IMR-90 (cell line): ENCODE measurements around the gene C1GALT1. TPM values are rescaled to one million over a fixed set of nuclear protein-coding genes. Genes with fewer than 3 reads are reported as not detected.

Experiments
- ATAC-seq: fragments of 200-7000 bp; cut with Tn5 transposase; 2 replicates; pipeline ENCODE4 v1.9.1; 2020; ENCODE audit warnings: low read depth, mild to moderate bottlenecking, moderate library complexity
- BruUV-seq: library from RNA; stranded (reverse); fragments of 400-500 nt; replicated peaks from 2 replicates; lab custom pipeline; 2021; lab: Mats Ljungman, UMichigan
- CTCF ChIA-PET: fragments of 300-600 bp; formaldehyde crosslinking; extraction: SDS; loops from one replicate; lab custom pipeline; 2021; ENCODE audit warnings: antibody characterized with exemption; lab: Yijun Ruan, JAX
- POLR2A ChIA-PET: fragments of 300-600 bp; sonication (Branson Sonifier 250); formaldehyde crosslinking; loops from one replicate; lab custom pipeline; 2022; ENCODE audit warnings: antibody characterized with exemption; ENCODE audit not compliant: unreplicated experiment; lab: Charles Lee
- DNase-seq: peaks from one replicate; pipeline ENCODE4 v3.0.0; 2013
- H2AFZ ChIP-seq: replicated peaks from 2 replicates; pipeline ENCODE3; 2013; ENCODE audit warnings: low read length, mild to moderate bottlenecking; ENCODE audit not compliant: poor library complexity
- H2AK5ac ChIP-seq: 2 replicates; pipeline ENCODE4 v1.6.1; 2013; ENCODE audit warnings: low read depth, low read length, inconsistent platforms
- H2AK9ac ChIP-seq: replicated peaks from 2 replicates; pipeline ENCODE3; 2013; ENCODE audit warnings: mild to moderate bottlenecking, low read depth, low read length, moderate library complexity; ENCODE audit not compliant: poor library complexity
- H2BK120ac ChIP-seq: 2 replicates; pipeline ENCODE4 v1.6.1; 2013; ENCODE audit warnings: low read depth, low read length, inconsistent platforms
- H2BK15ac ChIP-seq: 3 replicates; pipeline ENCODE4 v1.6.1; 2013; ENCODE audit warnings: low read depth, low read length, inconsistent platforms
- H2BK20ac ChIP-seq: 2 replicates; pipeline ENCODE4 v1.6.1; 2013; ENCODE audit warnings: low read depth, mild to moderate bottlenecking, inconsistent platforms, low read length, moderate library complexity
- H2BK5ac ChIP-seq: 2 replicates; pipeline ENCODE4 v1.6.1; 2013; ENCODE audit warnings: mild to moderate bottlenecking, low read depth, low read length, inconsistent platforms; ENCODE audit not compliant: poor library complexity, severe bottlenecking
- H3K14ac ChIP-seq: replicated peaks from 2 replicates; pipeline ENCODE4 v1.6.1; 2013; ENCODE audit warnings: low read depth, low read length, inconsistent platforms
- H3K18ac ChIP-seq: 2 replicates; pipeline ENCODE4 v1.6.1; 2013; ENCODE audit warnings: low read depth, low read length, control low read depth
- H3K23ac ChIP-seq: 2 replicates; pipeline ENCODE4 v1.6.1; 2013; ENCODE audit warnings: low read depth, low read length, inconsistent platforms
- H3K27ac ChIP-seq: 2 replicates; pipeline ENCODE4 v1.5.1; 2013; ENCODE audit warnings: mild to moderate bottlenecking, control low read depth, low read length; ENCODE audit not compliant: insufficient read depth
- H3K27me3 ChIP-seq: 2 replicates; pipeline ENCODE4 v1.6.1; 2013; ENCODE audit warnings: low read length; ENCODE audit not compliant: control insufficient read depth, insufficient read depth
- H3K36me3 ChIP-seq: 2 replicates; pipeline ENCODE4 v1.6.1; 2013; ENCODE audit warnings: low read length, mixed read lengths; ENCODE audit not compliant: control insufficient read depth, insufficient read depth
- H3K4ac ChIP-seq: 2 replicates; pipeline ENCODE4 v1.6.1; 2013; ENCODE audit warnings: low read depth, low read length, inconsistent platforms
- H3K4me1 ChIP-seq: 2 replicates; pipeline ENCODE4 v1.6.1; 2013; ENCODE audit warnings: low read length, mixed read lengths; ENCODE audit not compliant: control insufficient read depth, insufficient read depth
- H3K4me2 ChIP-seq: 2 replicates; pipeline ENCODE4 v1.6.1; 2013; ENCODE audit warnings: low read depth, mild to moderate bottlenecking, control low read depth, low read length, moderate library complexity
- H3K4me3 ChIP-seq: 2 replicates; pipeline ENCODE4 v1.5.1; 2013; ENCODE audit warnings: low read depth, mild to moderate bottlenecking, control low read depth, low read length, moderate library complexity; ENCODE audit not compliant: insufficient read depth
- H3K56ac ChIP-seq: 2 replicates; pipeline ENCODE4 v1.6.1; 2013; ENCODE audit warnings: low read length, inconsistent platforms; ENCODE audit not compliant: insufficient read depth; ENCODE audit errors: extremely low read depth
- H3K79me1 ChIP-seq, 2 experiments: 2 replicates each; pipeline ENCODE4 v1.6.1; 2013; ENCODE audit warnings: low read length in 2 of 2, inconsistent platforms in 1 of 2, low read depth in 1 of 2
- H3K9ac ChIP-seq: 2 replicates; pipeline ENCODE4 v1.6.1; 2013; ENCODE audit warnings: low read depth, low read length, control low read depth
- H3K9me1 ChIP-seq: 2 replicates; pipeline ENCODE4 v1.6.1; 2013; ENCODE audit warnings: low read length, inconsistent platforms; ENCODE audit not compliant: insufficient read depth
- H3K9me3 ChIP-seq: 2 replicates; pipeline ENCODE4 v1.6.1; 2013; ENCODE audit warnings: low read length; ENCODE audit not compliant: control insufficient read depth, insufficient read depth
- H4K20me1 ChIP-seq: 2 replicates; pipeline ENCODE4 v1.6.1; 2013; ENCODE audit warnings: low read length, inconsistent platforms; ENCODE audit not compliant: insufficient read depth
- H4K5ac ChIP-seq: 2 replicates; pipeline ENCODE4 v1.6.1; 2013; ENCODE audit warnings: mild to moderate bottlenecking, low read depth, low read length, control low read depth
- H4K8ac ChIP-seq, 2 experiments: 2 replicates each; pipeline ENCODE4 v1.6.1; 2013; ENCODE audit warnings: low read depth in 2 of 2, low read length in 2 of 2, control low read depth in 1 of 2, inconsistent platforms in 1 of 2
- H4K91ac ChIP-seq: 2 replicates; pipeline ENCODE4 v1.6.1; 2013; ENCODE audit warnings: low read depth, low read length, inconsistent platforms; ENCODE audit not compliant: insufficient read depth
- CEBPB ChIP-seq: IDR thresholded peaks from 2 replicates; pipeline ENCODE4 v1.6.1; 2012; ENCODE audit warnings: low read depth, low read length, improper control_type of control experiment
- RFX5 ChIP-seq: IDR thresholded peaks from 2 replicates; pipeline ENCODE4 v1.8.0; 2012; ENCODE audit warnings: low read depth, mild to moderate bottlenecking, low read length, moderate library complexity
- WGBS, 2 experiments: methylation state at CpG; one replicate each; pipeline versions ENCODE4 v1.1.5 to v1.1.7; 2013; ENCODE audit warnings: missing lambda C conversion rate in 2 of 2; ENCODE audit not compliant: insufficient read length in 1 of 2; ENCODE audit errors: extremely low coverage in 2 of 2; 5-methylcytosine and 5-hydroxymethylcytosine counted together
- dilution Hi-C: fragments of 300-500 bp; cut with HindIII; formaldehyde crosslinking; loops from one replicate; pipeline ENCODE4 v1.14.3; 2018; ENCODE audit warnings: low sequenced_read_pairs; ENCODE audit not compliant: unreplicated experiment
- in situ Hi-C: fragments of 300-500 bp; cut with MboI; formaldehyde crosslinking; loops from 3 replicates; pipeline ENCODE4 v1.14.3; 2019; ENCODE audit warnings: low sequenced_read_pairs, inconsistent platforms, mixed read lengths
- intact Hi-C: fragments of 100-400 bp; cut with micrococcal nuclease; formaldehyde crosslinking; loops from 2 replicates; pipeline ENCODE4 v1.10.0; 2022
- polyA plus RNA-seq, 3 experiments: library from polyadenylated mRNA; depleted of rRNA; stranded (reverse); fragments of >200 nt; gene quantifications; 2 replicates each; pipeline ENCODE4 v1.2.3, GENCODE V29; 2012; ENCODE audit warnings: low replicate concordance in 1 of 3
- total RNA-seq: library from RNA; depleted of rRNA; stranded (reverse); fragments of >200 nt; gene quantifications from 2 replicates; pipeline ENCODE4 v1.2.3, GENCODE V29; 2012

The C1GALT1 gene
- total and polyA plus RNA-seq, 2 of the 4 experiments (the other 2 are of a cell fraction): 11.6 to 12.2 TPM

DNA sequence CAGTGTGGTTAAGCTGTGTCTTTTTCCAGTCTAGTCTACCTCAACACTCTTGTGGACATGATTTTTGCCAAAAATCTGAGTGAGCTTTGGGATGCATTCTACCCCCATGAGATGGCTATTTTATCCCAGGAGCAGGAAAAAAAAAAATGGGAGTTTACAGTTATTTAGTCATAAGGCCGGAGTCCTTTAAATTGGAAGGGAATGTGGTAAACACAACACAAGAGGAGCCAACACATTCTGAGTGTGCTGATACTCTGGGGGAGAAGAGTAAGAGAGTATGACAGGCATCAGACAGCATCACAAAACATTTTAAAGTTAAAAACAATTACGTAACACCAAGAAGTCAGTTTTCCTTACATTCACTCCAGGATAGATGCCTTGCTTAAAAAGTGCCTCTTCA is 46.1 kb downstream of the C1GALT1 start:
- Histone ChIP-seq H2AK5ac (no peak overlapping the region), H4K91ac (no peak overlapping the region), H4K8ac (no peak overlapping the region), H3K56ac (no peak overlapping the region), H3K9ac (no peak overlapping the region), H3K18ac (peak overlapping the region; percentile 44; the same call in 1 of the 2 replicates), H3K27me3 (no peaks in the 10 kb centered on the region), H2AFZ (no peak overlapping the region), H3K14ac (no peak overlapping the region), H2BK15ac (no peak overlapping the region), H2AK9ac (no peak overlapping the region), H3K27ac (no peak overlapping the region), H3K9me3 (no peaks in the 10 kb centered on the region), H3K23ac (no peak overlapping the region), H3K79me1 (peaks cover 2 to 8% of the 10 kb centered on the region in 2 experiments; a peak in 1 of 4 replicates), H2BK120ac (no peak overlapping the region), H4K5ac (no peak overlapping the region), H3K4me3 (no peak overlapping the region), H3K9me1 (no peaks in the 10 kb centered on the region), H3K36me3 (no peaks in the 10 kb centered on the region), H3K4me1 (peaks cover 4% of the 10 kb centered on the region), H4K20me1 (no peaks in the 10 kb centered on the region), H3K4ac (no peak overlapping the region), H2BK5ac (no peak overlapping the region), H2BK20ac (no peak overlapping the region), H3K4me2 (peak overlapping the region; percentile 41; the same call in 1 of the 2 replicates)
- DNase-seq: peak; percentile 41
- no CpG with 5 or more reads among the region's 2 CpGs for WGBS, 2 experiments
- CTCF ChIA-PET: no interaction called here
- BruUV-seq: no TSS peak
- peak; percentile 88 for ATAC-seq
- dilution Hi-C loops: no loop called here
- in situ Hi-C loops: no loop called here
- POLR2A ChIA-PET: no interaction called here
- intact Hi-C loops: loop anchor here (2.0 kb wide), 1 partner anchor 14 kb away; no protein-coding TSS in a partner anchor
- TF ChIP-seq CEBPB (0 out of 2 replicates have a peak, but pooled peaks have one; percentile 13), RFX5 (no peak)
